WTC11 (cell line): Measurements from ENCODE around the gene IL11RA. TPM values are rescaled to one million over a fixed set of nuclear protein-coding genes. Genes with fewer than 3 reads are reported as not detected.

Source experiments
- ATAC-seq: fragments of 200-7000 bp; cut with Tn5 transposase; 2 replicates; pipeline ENCODE4 v1.10.0; 2021; ENCODE audit warnings: mild to moderate bottlenecking, moderate library complexity
- CTCF ChIA-PET: fragments of 300-600 bp; sonication (Branson Sonifier 250); formaldehyde crosslinking; loops from one replicate; lab custom pipeline; 2021; ENCODE audit warnings: antibody characterized with exemption; lab: Charles Lee
- POLR2A ChIA-PET: fragments of 350-600 bp; sonication (Branson Sonifier 250); formaldehyde crosslinking; loops from one replicate; lab custom pipeline; 2021; ENCODE audit warnings: antibody characterized with exemption; lab: Charles Lee
- DNase-seq: peaks from one replicate; pipeline ENCODE4 v3.0.0; 2021; ENCODE audit warnings: low spot score
- H3K27ac Mint-ChIP-seq: 2 replicates; pipeline ENCODE4 v1.8.0; 2021; ENCODE audit warnings: mixed read lengths
- H3K27me3 Mint-ChIP-seq: 2 replicates; pipeline ENCODE4 v1.8.0; 2021; ENCODE audit warnings: low read depth, mild to moderate bottlenecking, moderate library complexity, mixed read lengths
- H3K36me3 Mint-ChIP-seq: 2 replicates; pipeline ENCODE4 v1.8.0; 2021; ENCODE audit warnings: mixed read lengths
- H3K4me1 Mint-ChIP-seq: 2 replicates; pipeline ENCODE4 v1.8.0; 2022; ENCODE audit warnings: mixed read lengths
- H3K4me3 Mint-ChIP-seq: 2 replicates; pipeline ENCODE4 v1.8.0; 2021; ENCODE audit warnings: mild to moderate bottlenecking, moderate library complexity, mixed read lengths
- H3K9me3 Mint-ChIP-seq: 2 replicates; pipeline ENCODE4 v1.8.0; 2021; ENCODE audit warnings: mixed read lengths
- CREM ChIP-seq: sonication (generic); formaldehyde crosslinking; IDR thresholded peaks from 2 replicates; pipeline ENCODE4 v1.8.1; 2022; ENCODE audit warnings: mild to moderate bottlenecking, missing genetic modification reagents, moderate library complexity
- ELF4 ChIP-seq: sonication (generic); formaldehyde crosslinking; IDR thresholded peaks from 2 replicates; pipeline ENCODE4 v1.8.1; 2022; ENCODE audit warnings: low read depth, mild to moderate bottlenecking, moderate library complexity, missing genetic modification reagents
- FOXP1 ChIP-seq: sonication (generic); formaldehyde crosslinking; IDR thresholded peaks from 2 replicates; pipeline ENCODE4 v1.8.0; 2022; ENCODE audit warnings: missing genetic modification reagents, mild to moderate bottlenecking, moderate library complexity, borderline replicate concordance
- IRF2 ChIP-seq: sonication (generic); formaldehyde crosslinking; IDR thresholded peaks from 2 replicates; pipeline ENCODE4 v1.8.0; 2022; ENCODE audit warnings: low read depth, missing genetic modification reagents, borderline replicate concordance
- JUN ChIP-seq: sonication (generic); formaldehyde crosslinking; IDR thresholded peaks from 2 replicates; pipeline ENCODE4 v1.8.0; 2023; ENCODE audit warnings: mild to moderate bottlenecking, missing genetic modification reagents
- MYBL2 ChIP-seq: sonication (generic); formaldehyde crosslinking; IDR thresholded peaks from 2 replicates; pipeline ENCODE4 v1.8.1; 2023; ENCODE audit warnings: mild to moderate bottlenecking, moderate library complexity, missing genetic modification reagents
- NFYB ChIP-seq: sonication (generic); formaldehyde crosslinking; conservative IDR thresholded peaks from 2 replicates; pipeline ENCODE4 v1.8.0; 2022; ENCODE audit warnings: low read depth, missing genetic modification reagents
- NR1H2 ChIP-seq: sonication (generic); formaldehyde crosslinking; IDR thresholded peaks from 2 replicates; pipeline ENCODE4 v1.9.0; 2021; ENCODE audit warnings: mild to moderate bottlenecking, moderate library complexity, missing genetic modification reagents
- NR2C2 ChIP-seq: sonication (generic); formaldehyde crosslinking; IDR thresholded peaks from 2 replicates; pipeline ENCODE4 v1.8.0; 2022; ENCODE audit warnings: mild to moderate bottlenecking, missing genetic modification reagents
- NR3C1 ChIP-seq: sonication (generic); formaldehyde crosslinking; conservative IDR thresholded peaks from 2 replicates; pipeline ENCODE4 v1.8.1; 2023; ENCODE audit warnings: low read depth, mild to moderate bottlenecking, missing genetic modification reagents
- PRRX2 ChIP-seq: fragments of 250-450 bp; sonication (Bioruptor Pico); IDR thresholded peaks from 2 replicates; pipeline ENCODE4 v1.8.0; 2021; ENCODE audit warnings: mild to moderate bottlenecking
- ZNF263 ChIP-seq: sonication (generic); formaldehyde crosslinking; IDR thresholded peaks from 2 replicates; pipeline ENCODE4 v1.8.1; 2022; ENCODE audit warnings: low read depth, mild to moderate bottlenecking, moderate library complexity, missing genetic modification reagents
- ZNF416 ChIP-seq: fragments of 250-450 bp; sonication (Bioruptor Pico); IDR thresholded peaks from 2 replicates; pipeline ENCODE4 v1.9.0; 2021; ENCODE audit warnings: mild to moderate bottlenecking, inconsistent platforms
- total RNA-seq: library from RNA; stranded (reverse); gene quantifications from 3 replicates; pipeline ENCODE4 v1.2.3, GENCODE V29; 2021
- TF ChIP-seq, protein P1 (sequence below): fragments of 250-450 bp; sonication (Bioruptor Pico); IDR thresholded peaks from 2 replicates; pipeline ENCODE4 v1.9.0; 2021; ENCODE audit warnings: mild to moderate bottlenecking, borderline replicate concordance
- TF ChIP-seq, protein P2 (sequence below): fragments of 250-450 bp; sonication (Bioruptor Pico); IDR thresholded peaks from 2 replicates; pipeline ENCODE4 v2.1.2; 2022; ENCODE audit warnings: mild to moderate bottlenecking, moderate library complexity
- TF ChIP-seq, protein P3 (sequence below): sonication (generic); formaldehyde crosslinking; IDR thresholded peaks from 2 replicates; pipeline ENCODE4 v1.8.1; 2022; ENCODE audit warnings: mild to moderate bottlenecking, missing genetic modification reagents, moderate library complexity, borderline replicate concordance
- TF ChIP-seq, protein P4 (sequence below): sonication (generic); formaldehyde crosslinking; IDR thresholded peaks from 2 replicates; pipeline ENCODE4 v1.8.0; 2022; ENCODE audit warnings: mild to moderate bottlenecking, missing genetic modification reagents
- TF ChIP-seq, protein P5 (sequence below): sonication (generic); formaldehyde crosslinking; IDR thresholded peaks from 2 replicates; pipeline ENCODE4 v1.8.1; 2023; ENCODE audit warnings: mild to moderate bottlenecking, moderate library complexity, missing genetic modification reagents

Gene IL11RA
- total RNA-seq, 1 experiment from 2014 or later: 8.6 TPM

- no peak for TF ChIP-seq NR2C2
- TF ChIP-seq, protein P1, sequence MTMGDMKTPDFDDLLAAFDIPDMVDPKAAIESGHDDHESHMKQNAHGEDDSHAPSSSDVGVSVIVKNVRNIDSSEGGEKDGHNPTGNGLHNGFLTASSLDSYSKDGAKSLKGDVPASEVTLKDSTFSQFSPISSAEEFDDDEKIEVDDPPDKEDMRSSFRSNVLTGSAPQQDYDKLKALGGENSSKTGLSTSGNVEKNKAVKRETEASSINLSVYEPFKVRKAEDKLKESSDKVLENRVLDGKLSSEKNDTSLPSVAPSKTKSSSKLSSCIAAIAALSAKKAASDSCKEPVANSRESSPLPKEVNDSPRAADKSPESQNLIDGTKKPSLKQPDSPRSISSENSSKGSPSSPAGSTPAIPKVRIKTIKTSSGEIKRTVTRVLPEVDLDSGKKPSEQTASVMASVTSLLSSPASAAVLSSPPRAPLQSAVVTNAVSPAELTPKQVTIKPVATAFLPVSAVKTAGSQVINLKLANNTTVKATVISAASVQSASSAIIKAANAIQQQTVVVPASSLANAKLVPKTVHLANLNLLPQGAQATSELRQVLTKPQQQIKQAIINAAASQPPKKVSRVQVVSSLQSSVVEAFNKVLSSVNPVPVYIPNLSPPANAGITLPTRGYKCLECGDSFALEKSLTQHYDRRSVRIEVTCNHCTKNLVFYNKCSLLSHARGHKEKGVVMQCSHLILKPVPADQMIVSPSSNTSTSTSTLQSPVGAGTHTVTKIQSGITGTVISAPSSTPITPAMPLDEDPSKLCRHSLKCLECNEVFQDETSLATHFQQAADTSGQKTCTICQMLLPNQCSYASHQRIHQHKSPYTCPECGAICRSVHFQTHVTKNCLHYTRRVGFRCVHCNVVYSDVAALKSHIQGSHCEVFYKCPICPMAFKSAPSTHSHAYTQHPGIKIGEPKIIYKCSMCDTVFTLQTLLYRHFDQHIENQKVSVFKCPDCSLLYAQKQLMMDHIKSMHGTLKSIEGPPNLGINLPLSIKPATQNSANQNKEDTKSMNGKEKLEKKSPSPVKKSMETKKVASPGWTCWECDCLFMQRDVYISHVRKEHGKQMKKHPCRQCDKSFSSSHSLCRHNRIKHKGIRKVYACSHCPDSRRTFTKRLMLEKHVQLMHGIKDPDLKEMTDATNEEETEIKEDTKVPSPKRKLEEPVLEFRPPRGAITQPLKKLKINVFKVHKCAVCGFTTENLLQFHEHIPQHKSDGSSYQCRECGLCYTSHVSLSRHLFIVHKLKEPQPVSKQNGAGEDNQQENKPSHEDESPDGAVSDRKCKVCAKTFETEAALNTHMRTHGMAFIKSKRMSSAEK (CRISPR knock-in tag): no peak
- no peak for TF ChIP-seq ZNF416 (CRISPR knock-in tag)
- TF ChIP-seq, protein P2, sequence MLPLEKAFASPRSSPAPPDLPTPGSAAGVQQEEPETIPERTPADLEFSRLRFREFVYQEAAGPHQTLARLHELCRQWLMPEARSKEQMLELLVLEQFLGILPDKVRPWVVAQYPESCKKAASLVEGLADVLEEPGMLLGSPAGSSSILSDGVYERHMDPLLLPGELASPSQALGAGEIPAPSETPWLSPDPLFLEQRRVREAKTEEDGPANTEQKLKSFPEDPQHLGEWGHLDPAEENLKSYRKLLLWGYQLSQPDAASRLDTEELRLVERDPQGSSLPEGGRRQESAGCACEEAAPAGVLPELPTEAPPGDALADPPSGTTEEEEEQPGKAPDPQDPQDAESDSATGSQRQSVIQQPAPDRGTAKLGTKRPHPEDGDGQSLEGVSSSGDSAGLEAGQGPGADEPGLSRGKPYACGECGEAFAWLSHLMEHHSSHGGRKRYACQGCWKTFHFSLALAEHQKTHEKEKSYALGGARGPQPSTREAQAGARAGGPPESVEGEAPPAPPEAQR (CRISPR knock-in tag): no peak
- TF ChIP-seq IRF2 (CRISPR knock-in tag): no peak
- peak; percentile 60; the same call in 1 of the 2 replicates for TF ChIP-seq FOXP1 (CRISPR knock-in tag)
- TF ChIP-seq ELF4: no peak
- peak; percentile 87 for TF ChIP-seq MYBL2 (CRISPR knock-in tag)
- TF ChIP-seq, protein P3, sequence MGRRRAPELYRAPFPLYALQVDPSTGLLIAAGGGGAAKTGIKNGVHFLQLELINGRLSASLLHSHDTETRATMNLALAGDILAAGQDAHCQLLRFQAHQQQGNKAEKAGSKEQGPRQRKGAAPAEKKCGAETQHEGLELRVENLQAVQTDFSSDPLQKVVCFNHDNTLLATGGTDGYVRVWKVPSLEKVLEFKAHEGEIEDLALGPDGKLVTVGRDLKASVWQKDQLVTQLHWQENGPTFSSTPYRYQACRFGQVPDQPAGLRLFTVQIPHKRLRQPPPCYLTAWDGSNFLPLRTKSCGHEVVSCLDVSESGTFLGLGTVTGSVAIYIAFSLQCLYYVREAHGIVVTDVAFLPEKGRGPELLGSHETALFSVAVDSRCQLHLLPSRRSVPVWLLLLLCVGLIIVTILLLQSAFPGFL (CRISPR knock-in tag): no peak
- TF ChIP-seq ZNF263 (CRISPR knock-in tag): no peak
- TF ChIP-seq, protein P4, sequence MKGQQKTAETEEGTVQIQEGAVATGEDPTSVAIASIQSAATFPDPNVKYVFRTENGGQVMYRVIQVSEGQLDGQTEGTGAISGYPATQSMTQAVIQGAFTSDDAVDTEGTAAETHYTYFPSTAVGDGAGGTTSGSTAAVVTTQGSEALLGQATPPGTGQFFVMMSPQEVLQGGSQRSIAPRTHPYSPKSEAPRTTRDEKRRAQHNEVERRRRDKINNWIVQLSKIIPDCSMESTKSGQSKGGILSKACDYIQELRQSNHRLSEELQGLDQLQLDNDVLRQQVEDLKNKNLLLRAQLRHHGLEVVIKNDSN (CRISPR knock-in tag): peak; percentile 100
- TF ChIP-seq NR1H2 (CRISPR knock-in tag): no peak
- peak; percentile 95 for TF ChIP-seq NFYB (CRISPR knock-in tag)
- TF ChIP-seq, all 79 proteins: peak for 24
These were observed 5.5 kb upstream of the IL11RA start, which contains the start of gene GALT (continued) for GRCh38 chr9:34646211-34647083.

GRCh38 chr9:34647084-34647403 is 4.9 kb upstream of the IL11RA start:
- ChIA-PET CTCF (interaction anchor here (0.6 to 5.6 kb wide), 17 partner anchors 9 to 285 kb away, joined by 3 to 94 read pairs (median 8); partner anchors contain the start of genes ARID3C, CCL27, DCTN3 and SIGMAR1), POLR2A (interaction anchor here (1.0 to 2.5 kb wide), 3 partner anchors 9 to 18 kb away, joined by 3 to 25 read pairs (median 11); partner anchors contain the start of gene SIGMAR1)
- no peak overlapping the region; the same call in 1 of the 2 replicates for H3K27ac Mint-ChIP-seq
- H3K27me3 Mint-ChIP-seq: no peaks in the 10 kb centered on the region
- no peak for ATAC-seq
- TF ChIP-seq CREM (CRISPR knock-in tag) (no peak), PRRX2 (CRISPR knock-in tag) (no peak), JUN (CRISPR knock-in tag) (no peak), NR3C1 (CRISPR knock-in tag) (no peak)
- TF ChIP-seq, protein P5, sequence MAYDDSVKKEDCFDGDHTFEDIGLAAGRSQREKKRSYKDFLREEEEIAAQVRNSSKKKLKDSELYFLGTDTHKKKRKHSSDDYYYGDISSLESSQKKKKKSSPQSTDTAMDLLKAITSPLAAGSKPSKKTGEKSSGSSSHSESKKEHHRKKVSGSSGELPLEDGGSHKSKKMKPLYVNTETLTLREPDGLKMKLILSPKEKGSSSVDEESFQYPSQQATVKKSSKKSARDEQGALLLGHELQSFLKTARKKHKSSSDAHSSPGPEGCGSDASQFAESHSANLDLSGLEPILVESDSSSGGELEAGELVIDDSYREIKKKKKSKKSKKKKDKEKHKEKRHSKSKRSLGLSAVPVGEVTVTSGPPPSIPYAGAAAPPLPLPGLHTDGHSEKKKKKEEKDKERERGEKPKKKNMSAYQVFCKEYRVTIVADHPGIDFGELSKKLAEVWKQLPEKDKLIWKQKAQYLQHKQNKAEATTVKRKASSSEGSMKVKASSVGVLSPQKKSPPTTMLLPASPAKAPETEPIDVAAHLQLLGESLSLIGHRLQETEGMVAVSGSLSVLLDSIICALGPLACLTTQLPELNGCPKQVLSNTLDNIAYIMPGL (CRISPR knock-in tag): peak; percentile 18; the same call in 1 of the 2 replicates
- peaks cover 18% of the 10 kb centered on the region for H3K36me3 Mint-ChIP-seq
- peak overlapping the region; percentile 85 for H3K4me3 Mint-ChIP-seq
- H3K4me1 Mint-ChIP-seq: peaks cover 38% of the 10 kb centered on the region
- DNase-seq: no peak
- H3K9me3 Mint-ChIP-seq: no peaks in the 10 kb centered on the region
